Measurements from ENCODE around the gene ALPL. TPM values are rescaled to one million over a fixed set of nuclear protein-coding genes. Genes with fewer than 3 reads are reported as not detected.

Gene ALPL
- polyA plus RNA-seq, 1 donor (not counting 4 experiments of a cell fraction or from before 2014, with no cell fraction given) = not detected

DNA sequence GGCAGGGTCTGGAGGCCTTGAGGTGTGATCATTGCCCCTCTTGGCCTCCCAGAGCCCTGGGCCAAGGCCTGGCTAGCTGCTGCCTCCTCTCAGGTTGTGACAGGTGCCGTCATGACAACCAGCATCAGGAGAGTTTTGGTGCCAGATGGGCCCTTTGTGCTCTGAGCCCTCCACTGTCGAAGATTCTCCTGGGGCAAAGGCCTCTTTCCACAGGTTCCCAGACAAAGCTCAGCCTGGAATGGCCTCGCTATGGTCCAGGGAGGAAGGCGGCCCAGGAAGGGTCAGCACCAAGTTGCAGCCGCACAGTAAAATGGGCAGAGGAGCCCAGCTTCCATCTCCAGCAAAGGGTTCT lies 78.4 kb downstream of the ALPL start:
- DNase-seq (ENCODE audit: low read depth, low spot score) (no peak), FAIRE-seq (no peak)
- Histone ChIP-seq H3K4me3 (ENCODE audit: control insufficient read depth in 2 of 3, extremely low read depth in 1 of 3, insufficient read depth in 2 of 3, low read depth in 1 of 3, low read length in 3 of 3) (no peak overlapping the region), H3K79me2 (ENCODE audit: control insufficient read depth, insufficient read depth, low read length) (no peaks in the 10 kb centered on the region), H3K9me1 (ENCODE audit: control insufficient read depth, extremely low read depth, insufficient read depth, low read length) (no peaks in the 10 kb centered on the region), H2AFZ (ENCODE audit: control insufficient read depth, low read length) (no peak overlapping the region), H3K27me3 (ENCODE audit: control insufficient read depth, extremely low read depth, insufficient read depth, low read length) (peaks cover 14% of the 10 kb centered on the region), H3K27ac (ENCODE audit: control insufficient read depth, insufficient read depth, low read length) (no peak overlapping the region), H3K9ac (ENCODE audit: control insufficient read depth, extremely low read depth, insufficient read depth, low read length) (no peak overlapping the region), H3K4me2 (ENCODE audit: control insufficient read depth, extremely low read depth, insufficient read depth, low read depth, low read length) (no peak overlapping the region), H3K9me3 (ENCODE audit: control insufficient read depth, low read depth, low read length) (no peaks in the 10 kb centered on the region), H4K20me1 (ENCODE audit: control insufficient read depth, extremely low read depth, insufficient read depth, low read length) (no peaks in the 10 kb centered on the region), H3K4me1 (ENCODE audit: control insufficient read depth, extremely low read depth, insufficient read depth, low read length) (no peaks in the 10 kb centered on the region), H3K36me3 (ENCODE audit: control insufficient read depth in 2 of 2, extremely low read depth in 1 of 2, insufficient read depth in 2 of 2, low read length in 2 of 2) (no peaks in the 10 kb centered on the region)
- no peak for TF ChIP-seq EZH2 (IDR thresholded peaks at IDR 0.05; ENCODE audit: low read length)
- TF ChIP-seq, protein P1, sequence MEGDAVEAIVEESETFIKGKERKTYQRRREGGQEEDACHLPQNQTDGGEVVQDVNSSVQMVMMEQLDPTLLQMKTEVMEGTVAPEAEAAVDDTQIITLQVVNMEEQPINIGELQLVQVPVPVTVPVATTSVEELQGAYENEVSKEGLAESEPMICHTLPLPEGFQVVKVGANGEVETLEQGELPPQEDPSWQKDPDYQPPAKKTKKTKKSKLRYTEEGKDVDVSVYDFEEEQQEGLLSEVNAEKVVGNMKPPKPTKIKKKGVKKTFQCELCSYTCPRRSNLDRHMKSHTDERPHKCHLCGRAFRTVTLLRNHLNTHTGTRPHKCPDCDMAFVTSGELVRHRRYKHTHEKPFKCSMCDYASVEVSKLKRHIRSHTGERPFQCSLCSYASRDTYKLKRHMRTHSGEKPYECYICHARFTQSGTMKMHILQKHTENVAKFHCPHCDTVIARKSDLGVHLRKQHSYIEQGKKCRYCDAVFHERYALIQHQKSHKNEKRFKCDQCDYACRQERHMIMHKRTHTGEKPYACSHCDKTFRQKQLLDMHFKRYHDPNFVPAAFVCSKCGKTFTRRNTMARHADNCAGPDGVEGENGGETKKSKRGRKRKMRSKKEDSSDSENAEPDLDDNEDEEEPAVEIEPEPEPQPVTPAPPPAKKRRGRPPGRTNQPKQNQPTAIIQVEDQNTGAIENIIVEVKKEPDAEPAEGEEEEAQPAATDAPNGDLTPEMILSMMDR (optimal IDR thresholded peaks at IDR 0.05 in 1 of 3, IDR thresholded peaks at IDR 0.05 in 1 of 3, conservative IDR thresholded peaks at IDR 0.05 in 1 of 3; ENCODE audit: extremely low read depth in 1 of 3, insufficient read depth in 2 of 3, low read length in 3 of 3) = no peak
- dilution Hi-C loops (cut with MboI; ENCODE audit: extremely low pct_ligation_motif_present, low sequenced_read_pairs) = no loop called here

DNA sequence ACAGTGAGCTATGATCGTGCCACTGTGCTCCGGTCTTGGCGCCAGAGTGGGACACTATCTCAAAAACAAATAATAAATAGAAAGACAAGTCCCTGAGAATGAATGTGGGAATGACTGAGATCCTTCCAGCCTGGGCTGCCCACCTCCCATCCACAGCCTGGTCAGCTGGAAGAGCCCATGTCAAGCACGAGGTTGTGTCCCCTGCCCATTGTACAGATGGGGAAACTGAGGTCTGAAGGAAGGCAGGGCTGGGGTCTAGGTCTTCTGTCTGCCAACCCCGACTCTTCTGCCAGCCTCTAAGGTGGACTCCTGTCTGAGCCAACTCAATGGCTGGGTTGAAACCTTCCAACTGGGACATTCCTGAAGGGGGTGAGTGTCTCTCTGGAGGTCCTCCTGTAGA lies 80.4 kb downstream of the ALPL start:
- H3K79me2 ChIP-seq (ENCODE audit: control insufficient read depth, insufficient read depth, low read length) = no peaks in the 10 kb centered on the region
- DNase-seq (ENCODE audit: low read depth, low spot score) = no peak
- dilution Hi-C loops (cut with MboI; ENCODE audit: extremely low pct_ligation_motif_present, low sequenced_read_pairs) = no loop called here
- H2AFZ ChIP-seq (ENCODE audit: control insufficient read depth, low read length) = no peak overlapping the region
- H3K9me1 ChIP-seq (ENCODE audit: control insufficient read depth, extremely low read depth, insufficient read depth, low read length) = no peaks in the 10 kb centered on the region
- no peak for TF ChIP-seq EZH2 (IDR thresholded peaks at IDR 0.05; ENCODE audit: low read length)
- TF ChIP-seq, protein P1 (optimal IDR thresholded peaks at IDR 0.05 in 1 of 3, IDR thresholded peaks at IDR 0.05 in 1 of 3, conservative IDR thresholded peaks at IDR 0.05 in 1 of 3; ENCODE audit: extremely low read depth in 1 of 3, insufficient read depth in 2 of 3, low read length in 3 of 3) = no peak
- H3K27ac ChIP-seq (ENCODE audit: control insufficient read depth, insufficient read depth, low read length) = no peak overlapping the region
- no peaks in the 10 kb centered on the region for H3K4me1 ChIP-seq (ENCODE audit: control insufficient read depth, extremely low read depth, insufficient read depth, low read length)
- FAIRE-seq = no peak
- no peak overlapping the region for H3K9ac ChIP-seq (ENCODE audit: control insufficient read depth, extremely low read depth, insufficient read depth, low read length)
- H4K20me1 ChIP-seq (ENCODE audit: control insufficient read depth, extremely low read depth, insufficient read depth, low read length) = no peaks in the 10 kb centered on the region
- no peaks in the 10 kb centered on the region for H3K9me3 ChIP-seq (ENCODE audit: control insufficient read depth, low read depth, low read length)
- H3K4me3 ChIP-seq (ENCODE audit: control insufficient read depth in 2 of 3, extremely low read depth in 1 of 3, insufficient read depth in 2 of 3, low read depth in 1 of 3, low read length in 3 of 3) = no peak overlapping the region
- peaks cover 3% of the 10 kb centered on the region for H3K27me3 ChIP-seq (ENCODE audit: control insufficient read depth, extremely low read depth, insufficient read depth, low read length)
- H3K4me2 ChIP-seq (ENCODE audit: control insufficient read depth, extremely low read depth, insufficient read depth, low read depth, low read length) = no peak overlapping the region
- no peaks in the 10 kb centered on the region for H3K36me3 ChIP-seq (ENCODE audit: control insufficient read depth in 2 of 2, extremely low read depth in 1 of 2, insufficient read depth in 2 of 2, low read length in 2 of 2)
